Subcutaneous abdominal adipose tissue (tissue), 5 donors: Measurements from ENCODE around the gene PTPRG.

Experiments
- H3K27ac ChIP-seq: one replicate; pipeline ENCODE4 v1.7.0; 2013; ENCODE audit warnings: low read depth, mild to moderate bottlenecking, inconsistent platforms, low read length, moderate library complexity
- H3K27me3 ChIP-seq, 5 donors: one replicate each; pipeline ENCODE4 v1.7.0; 2013; ENCODE audit warnings: low read length in 5 of 5, inconsistent platforms in 1 of 5; ENCODE audit not compliant: control insufficient read depth in 5 of 5, insufficient read depth in 4 of 5
- H3K36me3 ChIP-seq, 5 donors: one replicate each; pipeline ENCODE4 v1.7.0; 2013; ENCODE audit warnings: low read length in 5 of 5; ENCODE audit not compliant: control insufficient read depth in 5 of 5, insufficient read depth in 5 of 5
- H3K4me1 ChIP-seq, 5 donors: one replicate each; pipeline ENCODE4 v1.7.0; 2013; ENCODE audit warnings: low read length in 5 of 5, mild to moderate bottlenecking in 3 of 5, moderate library complexity in 1 of 5; ENCODE audit not compliant: control insufficient read depth in 5 of 5, insufficient read depth in 5 of 5
- H3K4me3 ChIP-seq, 5 donors: one replicate each; pipeline ENCODE4 v1.7.0; 2013; ENCODE audit warnings: low read length in 5 of 5, low read depth in 1 of 5
- H3K9ac ChIP-seq, 5 donors: one replicate each; pipeline ENCODE4 v1.7.0; 2013; ENCODE audit warnings: low read length in 5 of 5, mild to moderate bottlenecking in 4 of 5, moderate library complexity in 3 of 5
- H3K9me3 ChIP-seq, 5 donors: one replicate each; pipeline ENCODE4 v1.7.0; 2013; ENCODE audit warnings: low read length in 5 of 5; ENCODE audit not compliant: control insufficient read depth in 5 of 5
- donor health status: healthy.
- donor health status: healthy.
- donor health status: healthy.
- donor health status: healthy.
- donor health status: healthy.

PTPRG gene

DNA sequence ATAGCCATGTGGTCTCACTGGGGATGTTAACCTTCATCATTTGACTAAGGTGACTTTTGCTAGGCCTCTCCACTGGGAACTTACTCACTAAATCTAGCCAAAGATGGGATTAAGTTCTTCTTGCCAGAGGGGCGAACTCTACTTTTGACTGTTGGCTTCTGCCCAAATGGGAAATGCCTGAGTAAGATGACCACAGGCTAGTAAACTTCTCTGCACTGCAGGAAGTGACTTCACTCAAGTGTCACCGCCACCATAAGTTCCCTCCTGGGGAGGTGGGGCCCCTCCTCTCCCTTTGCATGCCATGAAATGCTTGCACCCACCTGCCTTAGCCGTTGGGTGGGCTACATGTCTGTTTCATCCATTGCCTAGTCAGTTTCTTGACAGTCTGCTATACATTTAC is 423.6 kb downstream of the PTPRG start:
- H3K9ac ChIP-seq: no peak overlapping the region
- H3K27me3 ChIP-seq: no peaks in the 10 kb centered on the region
- no peak overlapping the region for H3K27ac ChIP-seq
- H3K9me3 ChIP-seq: no peaks in the 10 kb centered on the region
- H3K4me1 ChIP-seq: peaks cover 0 to 3% (median 0%) of the 10 kb centered on the region in 5 donors
- H3K36me3 ChIP-seq: peaks cover 0 to under 1% (median 0%) of the 10 kb centered on the region in 5 donors
- no peak overlapping the region for H3K4me3 ChIP-seq

DNA sequence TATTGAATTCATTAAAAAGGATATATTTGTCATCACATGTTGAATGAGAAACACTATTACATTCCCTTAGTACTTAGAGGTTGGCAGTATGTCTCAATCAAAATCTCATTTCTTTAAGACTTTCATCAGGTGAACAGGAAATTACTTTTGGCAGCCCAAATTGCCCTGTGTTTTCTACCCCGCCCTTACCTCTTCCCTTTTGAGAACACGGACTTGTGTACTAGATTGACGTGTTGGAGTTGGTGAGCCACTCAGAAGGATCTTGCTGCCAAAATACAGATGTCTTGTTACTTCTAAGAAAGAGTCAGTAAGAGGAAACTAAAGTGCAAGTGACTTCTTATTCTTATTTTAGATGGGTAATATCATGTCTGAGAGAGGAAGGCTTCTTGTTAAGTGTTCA is 425.1 kb downstream of the PTPRG start:
- Histone ChIP-seq H3K9ac (no peak overlapping the region), H3K4me1 (peaks cover 0 to 3% (median 0%) of the 10 kb centered on the region in 5 donors), H3K36me3 (peaks cover 0 to 5% (median 2%) of the 10 kb centered on the region in 5 donors), H3K27ac (no peak overlapping the region), H3K27me3 (no peaks in the 10 kb centered on the region), H3K4me3 (no peak overlapping the region), H3K9me3 (no peaks in the 10 kb centered on the region)

DNA sequence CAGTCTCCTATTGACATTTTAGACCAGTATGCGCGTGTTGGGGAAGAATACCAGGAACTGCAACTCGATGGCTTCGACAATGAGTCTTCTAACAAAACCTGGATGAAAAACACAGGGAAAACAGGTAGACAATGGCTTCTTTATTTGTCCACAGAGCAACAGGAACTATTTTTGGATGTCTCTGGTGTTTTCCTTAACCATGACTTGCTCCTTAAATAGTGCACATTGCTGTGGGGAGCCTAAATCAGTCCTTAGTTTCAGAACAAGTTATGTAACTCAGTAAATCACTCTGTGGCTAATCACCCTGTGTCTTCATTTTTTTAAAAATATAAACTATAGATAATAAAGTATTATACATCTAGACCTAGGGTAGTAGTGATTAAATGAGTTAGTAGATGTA is 428.3 kb downstream of the PTPRG start:
- H3K36me3 ChIP-seq: peaks cover 0 to 8% (median 5%) of the 10 kb centered on the region in 5 donors
- no peaks in the 10 kb centered on the region for H3K9me3 ChIP-seq
- H3K27ac ChIP-seq: no peak overlapping the region
- H3K4me1 ChIP-seq: peaks cover 0 to 3% (median 0%) of the 10 kb centered on the region in 5 donors
- H3K4me3 ChIP-seq: no peak overlapping the region
- no peak overlapping the region for H3K9ac ChIP-seq
- no peaks in the 10 kb centered on the region for H3K27me3 ChIP-seq

DNA sequence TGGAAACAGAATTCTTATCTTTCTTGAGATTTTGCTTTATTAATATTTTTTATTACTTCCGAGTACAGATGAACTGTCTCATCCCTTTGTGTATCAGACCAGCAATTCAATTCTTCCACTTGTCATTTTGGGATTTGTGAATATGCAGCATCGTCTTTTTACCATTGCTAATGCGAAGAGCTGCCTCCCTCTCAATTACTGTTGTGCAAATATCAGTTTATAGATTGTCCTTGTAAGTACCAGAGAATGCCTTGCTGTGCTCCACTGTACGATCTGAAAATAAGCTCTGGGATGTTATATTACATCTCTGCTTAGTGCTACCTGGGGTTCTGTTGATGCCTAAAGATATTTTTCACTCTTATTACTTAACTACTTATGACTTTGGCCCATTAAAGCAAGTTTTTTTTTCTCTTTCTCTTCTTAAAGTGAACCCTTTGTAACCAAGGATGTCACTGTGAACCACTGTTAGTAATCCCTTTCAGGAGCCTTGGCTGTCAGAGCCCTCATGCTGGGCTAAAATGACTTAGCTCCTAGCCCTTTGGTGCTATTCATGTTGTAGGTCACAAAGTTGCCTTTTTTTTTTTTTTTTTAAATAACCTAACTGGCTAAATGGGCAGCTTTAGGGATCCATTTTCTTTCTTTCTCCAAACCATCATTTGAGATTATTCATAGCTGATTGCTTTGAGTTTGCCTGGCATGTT is 429.1 kb downstream of the PTPRG start:
- no peaks in the 10 kb centered on the region for H3K27me3 ChIP-seq
- peaks cover 0 to 8% (median 5%) of the 10 kb centered on the region in 5 donors for H3K36me3 ChIP-seq
- H3K9me3 ChIP-seq: no peaks in the 10 kb centered on the region
- H3K27ac ChIP-seq: no peak overlapping the region
- H3K4me1 ChIP-seq: no peaks in the 10 kb centered on the region
- no peak overlapping the region for H3K4me3 ChIP-seq
- no peak overlapping the region for H3K9ac ChIP-seq

DNA sequence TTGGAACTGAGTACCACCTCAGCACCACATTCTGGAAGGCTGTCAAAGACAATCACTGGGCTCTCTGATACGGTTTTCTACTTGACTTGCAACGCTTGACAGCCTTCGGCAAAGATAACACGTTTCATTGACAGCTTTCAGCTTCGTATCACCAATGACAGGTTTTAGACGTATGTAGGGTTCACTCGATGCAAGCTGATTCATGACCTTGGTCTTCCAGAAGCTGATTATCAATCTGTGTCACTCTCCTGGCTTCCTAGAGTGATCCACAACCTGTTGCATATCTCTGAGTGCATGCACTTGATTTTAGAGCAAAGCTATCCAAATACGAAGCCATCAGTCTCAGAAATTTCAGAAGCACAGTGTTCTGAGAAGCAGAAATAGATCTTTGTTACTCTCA is 430.3 kb downstream of the PTPRG start:
- no peak overlapping the region for H3K4me3 ChIP-seq
- H3K27ac ChIP-seq: no peak overlapping the region
- no peak overlapping the region for H3K9ac ChIP-seq
- no peaks in the 10 kb centered on the region for H3K9me3 ChIP-seq
- H3K4me1 ChIP-seq: peaks cover 0 to 7% (median 0%) of the 10 kb centered on the region in 5 donors
- no peaks in the 10 kb centered on the region for H3K27me3 ChIP-seq
- H3K36me3 ChIP-seq: peaks cover 0 to 8% (median 5%) of the 10 kb centered on the region in 5 donors

DNA sequence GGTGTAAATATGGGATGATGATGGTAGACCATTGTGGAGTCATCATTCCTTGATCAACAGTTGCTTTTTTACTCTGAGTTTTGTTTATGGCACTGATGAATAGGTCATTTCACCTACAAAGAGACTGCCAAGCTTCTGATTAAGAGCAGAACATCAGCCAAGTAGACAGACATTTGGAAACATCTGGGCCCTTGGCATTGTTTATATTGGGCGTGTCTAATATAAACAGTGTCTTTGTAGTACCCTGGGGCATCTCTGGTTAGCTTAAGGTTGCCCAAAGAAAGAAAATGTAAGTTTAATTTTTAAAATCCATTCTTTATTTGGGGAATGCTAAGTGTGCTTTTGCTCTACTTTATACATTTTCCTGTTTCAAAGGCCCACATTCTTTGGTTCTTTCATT is 435.0 kb downstream of the PTPRG start:
- Histone ChIP-seq H3K9ac (no peak overlapping the region), H3K36me3 (peaks cover 0 to 4% (median 0%) of the 10 kb centered on the region in 5 donors), H3K9me3 (no peaks in the 10 kb centered on the region), H3K4me3 (no peak overlapping the region), H3K27ac (no peak overlapping the region), H3K4me1 (peaks cover 0 to 9% (median 0%) of the 10 kb centered on the region in 5 donors), H3K27me3 (no peaks in the 10 kb centered on the region)

DNA sequence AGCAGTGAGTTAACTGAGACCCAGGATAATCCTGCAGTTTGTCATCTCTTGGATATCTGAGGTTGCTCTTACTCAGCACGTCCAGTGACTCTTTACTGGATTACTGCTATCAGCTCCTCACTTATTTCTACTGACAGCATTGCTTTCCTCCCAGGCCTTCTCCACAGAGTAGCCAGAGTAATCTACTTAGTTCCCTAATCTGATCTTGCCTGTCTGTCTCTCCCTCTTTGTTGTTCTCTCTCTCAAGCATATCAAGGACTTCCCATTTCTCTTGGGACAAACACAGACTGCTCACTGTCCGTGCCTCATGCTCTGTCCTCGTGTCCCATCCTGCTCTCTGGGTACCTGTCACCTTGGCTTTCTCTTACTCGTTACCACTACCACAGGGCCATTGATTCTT is 435.7 kb downstream of the PTPRG start:
- H3K9ac ChIP-seq: no peak overlapping the region
- H3K4me1 ChIP-seq: peaks cover 0 to 9% (median 0%) of the 10 kb centered on the region in 5 donors
- no peaks in the 10 kb centered on the region for H3K9me3 ChIP-seq
- no peak overlapping the region for H3K27ac ChIP-seq
- H3K4me3 ChIP-seq: no peak overlapping the region
- no peaks in the 10 kb centered on the region for H3K27me3 ChIP-seq
- H3K36me3 ChIP-seq: no peaks in the 10 kb centered on the region

DNA sequence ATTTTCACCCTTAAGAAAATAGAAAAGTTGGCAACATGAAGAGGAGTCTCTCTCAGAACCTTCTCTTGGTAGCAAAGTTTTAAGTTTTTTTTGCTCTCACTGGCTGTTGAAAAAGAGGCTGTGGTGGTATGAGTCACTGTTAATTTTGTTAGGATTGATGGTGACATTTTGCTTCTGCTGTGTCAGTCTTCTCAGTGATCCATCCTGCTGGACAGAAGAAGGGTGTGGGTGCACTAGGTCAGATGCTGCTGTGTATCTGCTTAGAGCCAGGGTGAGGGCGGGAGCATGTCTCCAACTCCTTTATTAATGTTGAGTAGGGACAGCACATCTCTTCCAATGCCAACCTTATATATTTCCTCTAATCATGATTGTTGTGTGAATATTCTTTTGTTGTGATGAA is 442.5 kb downstream of the PTPRG start:
- Histone ChIP-seq H3K4me3 (no peak overlapping the region), H3K4me1 (peaks cover 0 to 7% (median 0%) of the 10 kb centered on the region in 5 donors), H3K27me3 (no peaks in the 10 kb centered on the region), H3K36me3 (peaks cover 3 to 14% (median 10%) of the 10 kb centered on the region in 5 donors), H3K9ac (no peak overlapping the region), H3K9me3 (no peaks in the 10 kb centered on the region), H3K27ac (no peak overlapping the region)

DNA sequence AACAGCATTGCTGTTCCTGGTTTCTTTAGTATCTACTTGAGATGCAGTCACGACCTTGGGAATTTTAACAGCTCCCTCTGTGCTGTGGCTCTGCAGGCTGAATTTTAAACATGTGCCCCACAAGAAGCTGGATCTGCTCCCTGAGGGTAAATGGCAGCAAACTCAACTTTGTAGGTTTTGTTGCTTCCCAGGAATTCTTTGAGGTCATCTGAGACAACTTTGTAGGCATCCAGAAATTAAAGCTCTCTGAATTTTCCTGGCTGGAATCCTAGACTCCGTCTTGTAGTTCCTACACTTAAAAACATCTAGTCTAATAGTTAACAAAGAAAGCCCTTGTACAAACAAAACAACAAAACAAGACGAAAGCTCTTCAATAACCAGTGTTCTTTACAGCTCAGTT is 445.7 kb downstream of the PTPRG start:
- no peak overlapping the region for H3K27ac ChIP-seq
- peaks cover 0 to 7% (median 0%) of the 10 kb centered on the region in 5 donors for H3K4me1 ChIP-seq
- no peaks in the 10 kb centered on the region for H3K9me3 ChIP-seq
- no peaks in the 10 kb centered on the region for H3K27me3 ChIP-seq
- peaks cover 5 to 19% (median 10%) of the 10 kb centered on the region in 5 donors for H3K36me3 ChIP-seq
- H3K4me3 ChIP-seq: no peak overlapping the region
- H3K9ac ChIP-seq: no peak overlapping the region

DNA sequence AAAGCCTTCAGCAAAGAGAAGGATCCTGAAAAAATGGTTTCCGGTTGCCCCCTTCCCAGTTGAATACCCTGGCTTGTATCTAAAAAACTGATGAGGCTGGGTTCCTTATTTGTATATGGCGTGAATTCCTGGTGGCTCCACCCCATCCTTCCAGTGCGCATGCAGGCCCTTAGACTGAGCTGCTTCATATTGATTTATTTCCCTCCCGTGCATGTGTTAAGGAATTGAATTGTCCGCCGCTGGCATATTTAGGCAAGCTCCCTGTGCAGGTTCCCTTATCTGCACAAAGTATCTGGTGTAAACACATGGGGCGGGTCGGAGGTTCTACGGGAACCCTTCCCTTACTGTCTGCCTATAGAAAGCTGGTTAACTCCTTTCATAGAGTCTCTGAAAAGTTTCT is 449.6 kb downstream of the PTPRG start:
- no peaks in the 10 kb centered on the region for H3K9me3 ChIP-seq
- peaks cover 0 to 6% (median 0%) of the 10 kb centered on the region in 5 donors for H3K36me3 ChIP-seq
- H3K4me3 ChIP-seq: no peak overlapping the region
- no peaks in the 10 kb centered on the region for H3K27me3 ChIP-seq
- peaks cover 0 to 7% (median 0%) of the 10 kb centered on the region in 5 donors for H3K4me1 ChIP-seq
- H3K27ac ChIP-seq: no peak overlapping the region
- no peak overlapping the region for H3K9ac ChIP-seq
